Liver (tissue), 9 donors: ENCODE results near the gene ADGRG2. TPM values are rescaled to one million over a fixed set of nuclear protein-coding genes. Genes with fewer than 3 reads are reported as not detected.

Experiments
- DNase-seq: peaks from one replicate; pipeline ENCODE4 v3.0.0-alpha.2; 2017; ENCODE audit warnings: low spot score
- H3K27ac ChIP-seq, 2 donors: one replicate each; pipeline ENCODE4 v1.7.0; 2013; ENCODE audit warnings: inconsistent platforms in 2 of 2, low read length in 2 of 2, control low read depth in 1 of 2, low read depth in 1 of 2, mild to moderate bottlenecking in 1 of 2
- H3K27me3 ChIP-seq, 4 donors: one replicate each; pipeline versions ENCODE4 v1.6.1 to v1.7.0; 2013; ENCODE audit warnings: low read length in 3 of 4, inconsistent platforms in 1 of 4, mild to moderate bottlenecking in 1 of 4, moderate library complexity in 1 of 4; ENCODE audit not compliant: control insufficient read depth in 4 of 4, insufficient read depth in 4 of 4
- H3K36me3 ChIP-seq, 4 donors: one replicate each; pipeline versions ENCODE4 v1.6.1 to v1.7.0; 2013; ENCODE audit warnings: low read length in 3 of 4, mild to moderate bottlenecking in 3 of 4, low read depth in 1 of 4, moderate library complexity in 1 of 4; ENCODE audit not compliant: control insufficient read depth in 4 of 4, insufficient read depth in 3 of 4
- H3K4me1 ChIP-seq, 4 donors: one replicate each; pipeline versions ENCODE4 v1.6.1 to v1.7.0; 2013; ENCODE audit warnings: low read length in 3 of 4, mild to moderate bottlenecking in 3 of 4, moderate library complexity in 1 of 4; ENCODE audit not compliant: control insufficient read depth in 4 of 4, insufficient read depth in 4 of 4
- H3K4me3 ChIP-seq, 3 donors: one replicate each; pipeline versions ENCODE4 v1.6.1 to v1.7.0; 2013; ENCODE audit warnings: low read length in 3 of 3, control low read depth in 1 of 3, low read depth in 1 of 3, mild to moderate bottlenecking in 1 of 3
- H3K9ac ChIP-seq, 2 donors: one replicate each; pipeline ENCODE4 v1.7.0; 2013; ENCODE audit warnings: low read length in 2 of 2, mild to moderate bottlenecking in 2 of 2, moderate library complexity in 2 of 2, control low read depth in 1 of 2, low read depth in 1 of 2
- H3K9me3 ChIP-seq, 4 donors: one replicate each; pipeline versions ENCODE4 v1.6.1 to v1.7.0; 2013; ENCODE audit warnings: low read length in 3 of 4; ENCODE audit not compliant: control insufficient read depth in 4 of 4
- EGR1 ChIP-seq, 2 donors: IDR thresholded peaks; 2 replicates each; pipeline ENCODE4 v1.6.1; 2016 to 2018; ENCODE audit warnings: antibody characterized with exemption in 2 of 2, low read depth in 2 of 2
- FOXA1 ChIP-seq: IDR thresholded peaks from 2 replicates; pipeline ENCODE4 v1.6.1; 2016; ENCODE audit warnings: antibody characterized with exemption
- GABPA ChIP-seq, 2 donors: IDR thresholded peaks in 1 of 2; conservative IDR thresholded peaks in 1 of 2; 2 replicates each; pipeline ENCODE4 v1.6.1; 2016; ENCODE audit warnings: antibody characterized with exemption in 2 of 2, mild to moderate bottlenecking in 1 of 2, moderate library complexity in 1 of 2
- HNF4A ChIP-seq, 2 donors: conservative IDR thresholded peaks; 2 replicates each; pipeline ENCODE4 v1.6.1; 2016; ENCODE audit warnings: antibody characterized with exemption in 2 of 2, mild to moderate bottlenecking in 2 of 2
- HNF4G ChIP-seq: IDR thresholded peaks from 2 replicates; pipeline ENCODE4 v1.6.1; 2016; ENCODE audit warnings: antibody characterized with exemption
- JUND ChIP-seq, 2 donors: IDR thresholded peaks; 2 replicates each; pipeline ENCODE4 v1.6.1; 2016; ENCODE audit warnings: antibody characterized with exemption in 2 of 2
- NR2F2 ChIP-seq: IDR thresholded peaks from 2 replicates; pipeline ENCODE4 v1.6.1; 2016; ENCODE audit warnings: antibody characterized with exemption
- RAD21 ChIP-seq, 2 donors: IDR thresholded peaks; 2 replicates each; pipeline ENCODE4 v1.6.1; 2016; ENCODE audit warnings: antibody characterized with exemption in 2 of 2, mild to moderate bottlenecking in 2 of 2
- RXRA ChIP-seq, 2 donors: IDR thresholded peaks; 2 replicates each; pipeline ENCODE4 v1.6.1; 2017 to 2018; ENCODE audit warnings: antibody characterized with exemption in 2 of 2, mild to moderate bottlenecking in 1 of 2
- SP1 ChIP-seq: IDR thresholded peaks from 2 replicates; pipeline ENCODE4 v1.6.1; 2018; ENCODE audit warnings: antibody characterized with exemption, mild to moderate bottlenecking
- TAF1 ChIP-seq: conservative IDR thresholded peaks from 2 replicates; pipeline ENCODE4 v1.6.1; 2016; ENCODE audit warnings: antibody characterized with exemption, mild to moderate bottlenecking
- YY1 ChIP-seq: IDR thresholded peaks from 2 replicates; pipeline ENCODE4 v1.6.1; 2016; ENCODE audit warnings: antibody characterized with exemption, mild to moderate bottlenecking
- WGBS: extraction: QIAGEN DNeasy Blood & Tissue Kit; methylation state at CpG from one replicate; pipeline ENCODE4 v1.1.7; 2013; 5-methylcytosine and 5-hydroxymethylcytosine counted together
- polyA plus RNA-seq, 2 donors: library from polyadenylated mRNA; stranded (reverse) in 1 of 2; unstranded in 1 of 2; fragments of 200-250 nt in 1 of 2; fragments of >200 nt in 1 of 2; fragmentation: Nextera tagmentation in 1 of 2; extraction: Ambion mirVana in 1 of 2; gene quantifications; one replicate each; pipeline versions ENCODE4 v1.2.1 to v1.2.3, GENCODE V29; 2013 to 2015
- total RNA-seq, 2 donors: library from RNA; depleted of rRNA; stranded (reverse); fragments of >200 nt; gene quantifications; one replicate each; pipeline ENCODE4 v1.2.3, GENCODE V29; 2014
- TF ChIP-seq, protein P1 (sequence below): IDR thresholded peaks from 2 replicates; pipeline ENCODE4 v1.6.1; 2016; ENCODE audit warnings: antibody characterized with exemption
- TF ChIP-seq, protein P2 (sequence below): IDR thresholded peaks from 2 replicates; pipeline ENCODE4 v1.6.1; 2016; ENCODE audit warnings: antibody characterized with exemption
- TF ChIP-seq, protein P3 (sequence below): IDR thresholded peaks from 2 replicates; pipeline ENCODE4 v1.6.1; 2016; ENCODE audit warnings: antibody characterized with exemption
- TF ChIP-seq, protein P4 (sequence below): IDR thresholded peaks from 2 replicates; pipeline ENCODE4 v1.6.1; 2016; ENCODE audit warnings: antibody characterized with exemption, mild to moderate bottlenecking
- TF ChIP-seq, protein P5 (sequence below): fragments of 150-350 bp; IDR thresholded peaks from 2 replicates; pipeline ENCODE4 v1.5.1; 2017; ENCODE audit warnings: improper control_type of control experiment, low read depth, low read length; ENCODE audit not compliant: missing input control
- donor health status: healthy.
- donor health status: healthy.
- donor health status: healthy.
- donor health status: healthy.
- donor health status: healthy.

The ADGRG2 gene
- total and polyA plus RNA-seq, 4 donors = 0.08 to 0.45 (median 0.24) TPM; not detected in 1

DNA sequence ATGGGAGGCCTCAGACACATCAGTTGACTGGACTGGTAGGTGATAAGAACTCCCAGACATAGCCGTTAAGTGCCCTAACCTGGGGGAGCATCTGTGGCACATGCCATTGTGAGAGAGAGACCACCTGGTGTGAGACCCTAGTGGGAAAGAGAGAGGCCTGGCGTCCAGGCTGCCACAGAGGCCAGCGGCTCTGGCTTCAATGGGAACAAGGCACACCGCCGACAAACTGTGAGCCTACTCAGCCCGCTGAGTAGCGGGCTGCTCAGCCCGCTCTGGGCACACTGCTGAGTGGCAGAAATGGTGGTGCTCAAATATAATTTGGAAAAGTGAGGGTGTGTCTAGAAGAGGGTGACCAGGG, 172.3 kb downstream of the ADGRG2 start:
- peaks cover 1 to 18% (median 9%) of the 10 kb centered on the region in 4 donors for H3K36me3 ChIP-seq
- no peak for DNase-seq
- no peaks in the 10 kb centered on the region for H3K27me3 ChIP-seq
- no peaks in the 10 kb centered on the region for H3K9me3 ChIP-seq
- no peak for TF ChIP-seq SP1
- TF ChIP-seq YY1 = no peak
- no peak for TF ChIP-seq FOXA1
- no peak for TF ChIP-seq RAD21 (IDR thresholded peaks at IDR 0.05)
- no peak for TF ChIP-seq GABPA (IDR thresholded peaks at IDR 0.05 in 1 of 2, conservative IDR thresholded peaks at IDR 0.05 in 1 of 2)
- TF ChIP-seq, protein P1, sequence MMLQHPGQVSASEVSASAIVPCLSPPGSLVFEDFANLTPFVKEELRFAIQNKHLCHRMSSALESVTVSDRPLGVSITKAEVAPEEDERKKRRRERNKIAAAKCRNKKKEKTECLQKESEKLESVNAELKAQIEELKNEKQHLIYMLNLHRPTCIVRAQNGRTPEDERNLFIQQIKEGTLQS = no peak
- no peak overlapping the region for H3K4me3 ChIP-seq
- peaks cover 0 to 5% (median 3%) of the 10 kb centered on the region in 4 donors for H3K4me1 ChIP-seq
- H3K27ac ChIP-seq = no peak overlapping the region
- H3K9ac ChIP-seq = no peak overlapping the region
- 95% methylated on average over 8 of the region's 8 CpGs for WGBS

DNA sequence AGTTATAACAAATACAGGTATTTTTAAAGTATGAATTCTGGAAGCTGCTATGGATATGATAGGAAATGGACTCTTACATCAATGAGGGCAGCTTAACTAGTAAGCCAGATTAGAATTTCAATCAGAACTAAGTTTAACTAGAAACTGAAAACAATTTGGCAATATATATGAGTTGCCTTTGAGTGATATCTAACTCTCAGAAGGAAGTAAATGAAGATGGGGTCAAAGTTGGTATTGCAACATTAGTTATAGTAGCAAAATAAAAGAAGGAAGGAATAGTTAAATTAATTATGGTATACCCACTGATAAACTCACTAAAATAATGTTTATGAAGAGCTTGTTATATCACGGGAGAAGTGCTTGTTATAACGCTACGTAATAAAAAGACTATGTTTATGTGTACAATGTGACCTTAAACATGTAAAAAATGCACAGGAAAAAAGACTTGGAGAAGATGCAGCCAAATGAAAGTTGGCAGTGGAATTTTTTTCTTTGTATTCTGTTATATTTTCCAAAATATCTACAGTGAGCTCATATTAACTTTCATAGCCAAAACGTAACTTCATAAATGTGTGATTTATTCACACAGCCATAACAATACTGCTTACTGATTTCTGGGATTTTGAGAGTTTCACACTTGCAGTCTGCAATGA, 172.9 kb downstream of the ADGRG2 start:
- no peak overlapping the region for H3K27ac ChIP-seq
- H3K9me3 ChIP-seq = no peaks in the 10 kb centered on the region
- H3K36me3 ChIP-seq = peaks cover 2 to 18% (median 9%) of the 10 kb centered on the region in 4 donors
- WGBS = 92% methylated on average over 4 of the region's 4 CpGs
- peak in 1 of 2 donors; percentile 7 for TF ChIP-seq HNF4A (conservative IDR thresholded peaks at IDR 0.05)
- no peak for TF ChIP-seq RAD21 (IDR thresholded peaks at IDR 0.05)
- DNase-seq = no peak
- no peaks in the 10 kb centered on the region for H3K27me3 ChIP-seq
- no peak overlapping the region for H3K4me3 ChIP-seq
- no peak overlapping the region for H3K9ac ChIP-seq
- H3K4me1 ChIP-seq = peaks cover 0 to 10% (median 5%) of the 10 kb centered on the region in 4 donors

DNA sequence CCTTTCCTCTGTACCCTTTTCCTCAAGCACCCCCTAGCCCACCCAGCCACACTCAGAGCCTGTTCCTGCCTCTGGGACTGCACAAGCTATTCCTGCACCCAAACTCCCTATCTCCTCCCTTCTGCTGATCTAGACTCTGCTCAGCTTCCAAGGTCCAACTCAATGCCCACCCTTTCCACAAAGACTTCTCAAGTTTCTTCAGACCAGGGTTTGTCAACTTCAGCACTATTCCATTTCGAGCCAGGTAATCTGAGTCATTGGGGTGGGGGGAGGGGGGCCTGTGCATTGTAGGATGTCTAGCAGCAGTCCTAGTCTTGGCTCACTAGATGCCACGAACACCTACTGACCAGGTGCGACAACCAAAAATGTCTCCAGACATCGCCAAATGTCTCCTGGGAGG, 175.7 kb downstream of the ADGRG2 start:
- Histone ChIP-seq H3K4me3 (no peak overlapping the region), H3K4me1 (peaks cover 0 to 11% (median 6%) of the 10 kb centered on the region in 4 donors), H3K9ac (no peak overlapping the region), H3K9me3 (no peaks in the 10 kb centered on the region), H3K27ac (no peak overlapping the region), H3K36me3 (peaks cover 5 to 23% (median 10%) of the 10 kb centered on the region in 4 donors), H3K27me3 (no peaks in the 10 kb centered on the region)
- DNase-seq = no peak
- TF ChIP-seq TAF1 (no peak), EGR1 (IDR thresholded peaks at IDR 0.05; ENCODE audit: low read depth in 2 of 2) (no peak), NR2F2 (no peak), RAD21 (IDR thresholded peaks at IDR 0.05) (no peak), HNF4A (conservative IDR thresholded peaks at IDR 0.05) (no peak), HNF4G (no peak), RXRA (IDR thresholded peaks at IDR 0.05) (no peak), YY1 (no peak), JUND (IDR thresholded peaks at IDR 0.05) (no peak), SP1 (no peak), GABPA (IDR thresholded peaks at IDR 0.05 in 1 of 2, conservative IDR thresholded peaks at IDR 0.05 in 1 of 2) (no peak), FOXA1 (no peak)
- TF ChIP-seq, protein P1 = no peak
- TF ChIP-seq, protein P2, sequence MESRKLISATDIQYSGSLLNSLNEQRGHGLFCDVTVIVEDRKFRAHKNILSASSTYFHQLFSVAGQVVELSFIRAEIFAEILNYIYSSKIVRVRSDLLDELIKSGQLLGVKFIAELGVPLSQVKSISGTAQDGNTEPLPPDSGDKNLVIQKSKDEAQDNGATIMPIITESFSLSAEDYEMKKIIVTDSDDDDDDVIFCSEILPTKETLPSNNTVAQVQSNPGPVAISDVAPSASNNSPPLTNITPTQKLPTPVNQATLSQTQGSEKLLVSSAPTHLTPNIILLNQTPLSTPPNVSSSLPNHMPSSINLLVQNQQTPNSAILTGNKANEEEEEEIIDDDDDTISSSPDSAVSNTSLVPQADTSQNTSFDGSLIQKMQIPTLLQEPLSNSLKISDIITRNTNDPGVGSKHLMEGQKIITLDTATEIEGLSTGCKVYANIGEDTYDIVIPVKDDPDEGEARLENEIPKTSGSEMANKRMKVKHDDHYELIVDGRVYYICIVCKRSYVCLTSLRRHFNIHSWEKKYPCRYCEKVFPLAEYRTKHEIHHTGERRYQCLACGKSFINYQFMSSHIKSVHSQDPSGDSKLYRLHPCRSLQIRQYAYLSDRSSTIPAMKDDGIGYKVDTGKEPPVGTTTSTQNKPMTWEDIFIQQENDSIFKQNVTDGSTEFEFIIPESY = no peak
- TF ChIP-seq, protein P3, sequence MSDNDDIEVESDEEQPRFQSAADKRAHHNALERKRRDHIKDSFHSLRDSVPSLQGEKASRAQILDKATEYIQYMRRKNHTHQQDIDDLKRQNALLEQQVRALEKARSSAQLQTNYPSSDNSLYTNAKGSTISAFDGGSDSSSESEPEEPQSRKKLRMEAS = no peak
- TF ChIP-seq, protein P4, sequence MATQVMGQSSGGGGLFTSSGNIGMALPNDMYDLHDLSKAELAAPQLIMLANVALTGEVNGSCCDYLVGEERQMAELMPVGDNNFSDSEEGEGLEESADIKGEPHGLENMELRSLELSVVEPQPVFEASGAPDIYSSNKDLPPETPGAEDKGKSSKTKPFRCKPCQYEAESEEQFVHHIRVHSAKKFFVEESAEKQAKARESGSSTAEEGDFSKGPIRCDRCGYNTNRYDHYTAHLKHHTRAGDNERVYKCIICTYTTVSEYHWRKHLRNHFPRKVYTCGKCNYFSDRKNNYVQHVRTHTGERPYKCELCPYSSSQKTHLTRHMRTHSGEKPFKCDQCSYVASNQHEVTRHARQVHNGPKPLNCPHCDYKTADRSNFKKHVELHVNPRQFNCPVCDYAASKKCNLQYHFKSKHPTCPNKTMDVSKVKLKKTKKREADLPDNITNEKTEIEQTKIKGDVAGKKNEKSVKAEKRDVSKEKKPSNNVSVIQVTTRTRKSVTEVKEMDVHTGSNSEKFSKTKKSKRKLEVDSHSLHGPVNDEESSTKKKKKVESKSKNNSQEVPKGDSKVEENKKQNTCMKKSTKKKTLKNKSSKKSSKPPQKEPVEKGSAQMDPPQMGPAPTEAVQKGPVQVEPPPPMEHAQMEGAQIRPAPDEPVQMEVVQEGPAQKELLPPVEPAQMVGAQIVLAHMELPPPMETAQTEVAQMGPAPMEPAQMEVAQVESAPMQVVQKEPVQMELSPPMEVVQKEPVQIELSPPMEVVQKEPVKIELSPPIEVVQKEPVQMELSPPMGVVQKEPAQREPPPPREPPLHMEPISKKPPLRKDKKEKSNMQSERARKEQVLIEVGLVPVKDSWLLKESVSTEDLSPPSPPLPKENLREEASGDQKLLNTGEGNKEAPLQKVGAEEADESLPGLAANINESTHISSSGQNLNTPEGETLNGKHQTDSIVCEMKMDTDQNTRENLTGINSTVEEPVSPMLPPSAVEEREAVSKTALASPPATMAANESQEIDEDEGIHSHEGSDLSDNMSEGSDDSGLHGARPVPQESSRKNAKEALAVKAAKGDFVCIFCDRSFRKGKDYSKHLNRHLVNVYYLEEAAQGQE = no peak
- TF ChIP-seq, protein P5, sequence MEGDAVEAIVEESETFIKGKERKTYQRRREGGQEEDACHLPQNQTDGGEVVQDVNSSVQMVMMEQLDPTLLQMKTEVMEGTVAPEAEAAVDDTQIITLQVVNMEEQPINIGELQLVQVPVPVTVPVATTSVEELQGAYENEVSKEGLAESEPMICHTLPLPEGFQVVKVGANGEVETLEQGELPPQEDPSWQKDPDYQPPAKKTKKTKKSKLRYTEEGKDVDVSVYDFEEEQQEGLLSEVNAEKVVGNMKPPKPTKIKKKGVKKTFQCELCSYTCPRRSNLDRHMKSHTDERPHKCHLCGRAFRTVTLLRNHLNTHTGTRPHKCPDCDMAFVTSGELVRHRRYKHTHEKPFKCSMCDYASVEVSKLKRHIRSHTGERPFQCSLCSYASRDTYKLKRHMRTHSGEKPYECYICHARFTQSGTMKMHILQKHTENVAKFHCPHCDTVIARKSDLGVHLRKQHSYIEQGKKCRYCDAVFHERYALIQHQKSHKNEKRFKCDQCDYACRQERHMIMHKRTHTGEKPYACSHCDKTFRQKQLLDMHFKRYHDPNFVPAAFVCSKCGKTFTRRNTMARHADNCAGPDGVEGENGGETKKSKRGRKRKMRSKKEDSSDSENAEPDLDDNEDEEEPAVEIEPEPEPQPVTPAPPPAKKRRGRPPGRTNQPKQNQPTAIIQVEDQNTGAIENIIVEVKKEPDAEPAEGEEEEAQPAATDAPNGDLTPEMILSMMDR = no peak
- WGBS = 97% methylated on average over 4 of the region's 4 CpGs
